SK-MEL-5 (cell line): ENCODE data around the gene HUNK. TPM values are rescaled to one million over a fixed set of nuclear protein-coding genes. Genes with fewer than 3 reads are reported as not detected.
"Not testable (repeated sequence)": the region's sequence is repeated elsewhere in the genome, so short reads cannot be mapped to it uniquely, and the experiment has no call there.

Experiments used
- DNase-seq: peaks from one replicate; pipeline ENCODE4 v3.0.0-alpha.2; 2016; ENCODE audit warnings: low read depth, low spot score
- in situ Hi-C: cut with HindIII; loops from 2 replicates; pipeline ENCODE4 v1.10.0; 2016; ENCODE audit warnings: low sequenced_read_pairs, high pct_unique_total_duplicates, low pct_unique_long_range_greater_than_20kb
- total RNA-seq: library from RNA; depleted of rRNA; stranded (reverse); fragments of >200 nt; shearing (Covaris generic); gene quantifications from 2 replicates; pipeline ENCODE4 v1.2.3, GENCODE V29; 2014

HUNK gene
- total RNA-seq, 1 experiment from 2014 or later = 0.05 TPM

- DNase-seq = no peak
- in situ Hi-C loops = no loop called here
These were observed 55.8 kb downstream of the HUNK start for GRCh38 chr21:31928656-31929055.

GRCh38 chr21:31929548-31929947, 56.7 kb downstream of the HUNK start:
- in situ Hi-C loops = no loop called here
- DNase-seq = no peak

GRCh38 chr21:31930001-31930400, 57.2 kb downstream of the HUNK start:
- DNase-seq = no peak
- in situ Hi-C loops = no loop called here

DNA sequence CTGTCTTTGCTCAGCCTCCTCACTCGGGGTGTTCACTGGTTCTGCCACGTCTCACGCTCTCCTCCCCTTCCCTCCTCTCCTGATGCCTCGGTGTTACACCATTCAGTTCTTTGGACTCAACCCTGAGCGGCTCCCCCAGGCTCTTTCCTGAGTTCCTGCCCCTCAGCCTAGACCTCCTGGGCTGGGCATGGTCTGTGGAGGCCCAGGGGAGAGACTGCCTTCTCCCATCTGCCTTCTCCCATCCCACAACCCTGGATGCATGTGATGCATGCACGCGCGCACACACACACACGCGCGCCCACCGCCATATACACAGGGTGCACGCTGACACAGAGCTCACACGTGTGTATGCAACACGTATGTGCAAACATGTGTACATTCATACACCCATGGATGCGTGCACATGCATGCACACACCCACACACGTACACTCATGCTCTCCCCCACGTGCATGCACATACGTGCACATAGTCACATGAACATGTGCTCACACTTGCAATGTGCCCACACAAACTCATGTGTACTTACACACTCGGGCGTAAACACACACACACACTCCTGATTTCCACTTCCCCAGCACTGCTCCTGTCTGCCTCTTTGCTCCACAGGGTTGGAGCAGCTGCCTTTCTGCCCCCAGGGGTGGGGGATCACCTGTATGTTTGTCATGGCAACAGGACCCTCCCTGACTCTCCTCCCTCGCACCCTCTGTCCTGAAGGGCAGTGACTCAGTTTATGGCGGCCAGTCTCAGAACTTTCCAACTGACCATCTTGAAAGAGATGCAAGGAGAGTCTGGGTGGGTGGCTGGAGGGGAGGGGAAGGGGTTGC, 59.0 kb downstream of the HUNK start:
- no peak for DNase-seq
- in situ Hi-C loops = no loop called here

DNA sequence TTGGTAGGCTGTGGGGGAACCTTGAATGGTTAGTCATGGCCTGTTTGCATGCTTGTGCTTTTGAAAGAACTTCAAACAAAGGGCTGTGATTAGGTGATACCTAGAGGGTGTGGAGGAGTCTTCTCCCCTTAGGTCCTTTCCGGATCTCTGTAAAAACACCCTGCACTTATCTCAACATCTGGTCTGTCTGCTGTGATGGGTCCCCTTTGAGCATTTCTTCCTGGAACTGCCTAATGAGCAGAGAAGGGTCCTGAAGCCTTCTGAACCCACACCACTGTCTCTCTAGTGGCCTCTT, 59.6 kb downstream of the HUNK start:
- DNase-seq = no peak
- in situ Hi-C loops = no loop called here

- in situ Hi-C loops = no loop called here
- DNase-seq = no peak
These were observed 64.5 kb downstream of the HUNK start for GRCh38 chr21:31937303-31937702.

GRCh38 chr21:31938330-31939301, 65.8 kb downstream of the HUNK start:
- no peak for DNase-seq
- in situ Hi-C loops = no loop called here

GRCh38 chr21:31941694-31942093, 68.9 kb downstream of the HUNK start:
- in situ Hi-C loops = no loop called here
- DNase-seq = no peak

DNA sequence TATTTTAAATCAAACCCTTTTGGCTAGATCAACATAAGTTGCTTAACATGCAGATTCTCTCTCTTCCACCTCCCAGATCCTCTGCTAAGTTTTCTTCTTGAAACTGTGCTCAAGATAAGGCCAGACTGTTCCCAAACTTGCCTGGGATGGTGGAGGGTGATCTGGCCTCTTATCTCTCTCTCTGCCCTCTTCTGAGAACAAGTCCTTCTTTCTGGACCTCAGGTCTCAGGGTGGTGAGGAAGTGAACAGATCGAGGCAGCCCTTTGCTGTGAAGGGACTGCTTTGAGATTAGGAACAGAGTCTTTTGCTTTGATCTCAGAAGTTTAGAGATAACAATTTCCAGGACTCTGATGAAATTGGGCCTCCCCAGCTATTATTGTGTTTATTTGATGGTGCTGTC, 70.7 kb downstream of the HUNK start:
- DNase-seq = no peak
- in situ Hi-C loops = no loop called here

DNA sequence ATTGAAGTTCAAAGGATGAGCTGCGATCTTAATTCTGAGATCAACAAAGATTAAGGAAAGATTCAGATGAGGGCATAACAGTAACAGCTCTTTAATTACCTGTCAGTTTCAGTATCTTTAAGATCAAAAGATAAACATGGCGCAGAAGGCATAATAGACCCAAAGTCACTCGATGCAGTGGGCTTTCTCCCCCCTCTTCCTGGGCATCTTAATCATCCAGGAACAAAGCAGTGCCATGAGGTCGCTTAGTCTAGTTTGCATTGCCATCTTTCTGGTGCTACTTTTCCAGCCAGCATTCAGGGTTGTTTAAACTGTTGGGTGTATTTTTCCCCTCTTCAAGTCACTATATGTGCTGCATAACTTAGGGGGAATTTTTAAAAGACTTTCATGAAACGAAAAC, 72.3 kb downstream of the HUNK start:
- in situ Hi-C loops = no loop called here
- no peak for DNase-seq

GRCh38 chr21:31945546-31945945, 72.7 kb downstream of the HUNK start:
- DNase-seq = no peak
- in situ Hi-C loops = no loop called here

- in situ Hi-C loops = no loop called here
- no peak for DNase-seq
These were observed 73.4 kb downstream of the HUNK start for GRCh38 chr21:31946231-31946630.

DNA sequence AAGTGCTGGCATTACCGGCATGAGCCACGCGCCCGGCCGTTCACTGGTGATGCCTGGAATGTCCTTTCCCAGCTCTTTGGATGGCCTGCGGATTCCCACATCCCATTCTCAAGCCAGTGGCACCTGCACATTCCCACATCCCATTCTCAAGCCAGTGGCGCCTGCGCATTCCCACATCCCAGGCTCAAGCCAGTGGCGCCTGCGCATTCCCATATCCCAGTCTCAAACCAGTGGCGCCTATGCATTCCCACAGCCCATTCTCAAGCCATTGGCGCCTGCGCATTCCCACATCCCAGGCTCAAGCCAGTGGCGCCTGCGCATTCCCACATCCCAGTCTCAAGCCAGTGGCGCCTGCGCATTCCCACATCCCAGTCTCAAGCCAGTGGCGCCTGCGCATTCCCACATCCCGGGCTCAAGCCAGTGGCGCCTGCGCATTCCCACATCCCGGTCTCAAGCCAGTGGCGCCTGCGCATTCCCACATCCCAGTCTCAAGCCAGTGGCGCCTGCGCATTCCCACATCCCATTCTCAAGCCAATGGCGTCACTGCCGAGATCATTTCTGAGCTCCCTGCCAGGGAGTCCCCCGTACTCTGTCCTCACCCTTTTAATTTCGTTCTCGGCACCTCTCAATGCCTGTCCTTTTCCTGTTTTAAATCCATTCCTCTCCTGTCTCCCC, 74.2 kb downstream of the HUNK start:
- DNase-seq, in situ Hi-C loops: not testable (repeated sequence)

DNA sequence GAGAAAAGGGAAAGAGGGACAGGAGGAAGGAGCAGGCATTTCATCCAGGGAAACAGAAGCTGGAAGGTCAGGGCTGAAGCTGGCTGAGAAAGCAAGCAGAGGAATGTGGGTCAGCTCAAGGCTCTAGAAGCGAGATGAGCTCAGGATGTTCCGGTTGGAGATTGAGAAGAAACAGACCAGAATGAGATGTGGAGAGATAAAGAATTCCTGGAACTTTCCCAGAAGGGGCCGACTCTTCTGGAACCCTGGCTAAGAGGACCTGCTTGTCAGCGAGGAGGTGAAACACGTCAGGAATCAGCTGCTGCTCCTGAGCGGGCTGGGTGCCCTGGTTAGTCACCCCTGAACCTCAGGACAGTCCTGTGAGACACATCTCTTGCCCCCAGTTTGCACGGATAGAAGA, 75.9 kb downstream of the HUNK start:
- in situ Hi-C loops = no loop called here
- DNase-seq = no peak

DNA sequence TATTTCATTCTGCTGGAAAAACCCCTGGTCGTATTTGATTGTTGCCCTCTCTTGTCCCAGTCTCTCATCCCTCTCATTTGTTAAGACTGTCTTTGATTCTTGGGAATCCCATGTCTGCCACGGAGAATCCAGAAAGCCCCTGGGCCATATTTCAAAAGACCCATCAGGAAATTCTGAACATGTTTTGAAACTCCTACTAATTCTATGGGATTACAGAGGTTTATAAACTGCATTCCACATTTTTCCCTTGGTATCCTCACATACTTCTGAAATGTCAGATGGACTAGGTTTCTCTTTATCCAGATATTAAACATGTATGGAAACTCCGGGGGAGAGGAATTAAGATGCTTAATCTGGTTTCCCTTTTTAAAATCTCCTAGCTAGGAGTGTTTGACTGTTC, 80.0 kb downstream of the HUNK start:
- in situ Hi-C loops = no loop called here
- peak; percentile 6 for DNase-seq

DNA sequence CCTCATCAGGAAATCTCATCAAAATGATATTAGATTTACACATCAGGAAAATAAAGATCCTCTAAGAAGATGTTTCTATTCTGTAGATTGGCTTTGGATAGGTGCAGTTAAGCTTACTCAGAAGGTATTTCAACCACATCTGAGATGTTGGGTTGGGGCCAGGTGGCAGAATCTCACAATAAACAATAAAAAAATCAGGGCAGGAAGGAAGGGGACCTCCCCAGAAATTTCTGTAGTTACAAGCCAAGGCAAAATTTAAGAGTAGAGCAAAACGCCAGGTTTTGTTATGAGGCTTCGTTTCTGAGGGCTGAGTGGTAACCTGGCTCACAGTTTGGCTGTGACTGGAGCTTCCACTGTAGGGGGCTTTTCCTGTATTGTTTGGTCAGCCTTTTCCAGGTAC, 84.8 kb downstream of the HUNK start:
- in situ Hi-C loops = no loop called here
- DNase-seq = no peak

DNA sequence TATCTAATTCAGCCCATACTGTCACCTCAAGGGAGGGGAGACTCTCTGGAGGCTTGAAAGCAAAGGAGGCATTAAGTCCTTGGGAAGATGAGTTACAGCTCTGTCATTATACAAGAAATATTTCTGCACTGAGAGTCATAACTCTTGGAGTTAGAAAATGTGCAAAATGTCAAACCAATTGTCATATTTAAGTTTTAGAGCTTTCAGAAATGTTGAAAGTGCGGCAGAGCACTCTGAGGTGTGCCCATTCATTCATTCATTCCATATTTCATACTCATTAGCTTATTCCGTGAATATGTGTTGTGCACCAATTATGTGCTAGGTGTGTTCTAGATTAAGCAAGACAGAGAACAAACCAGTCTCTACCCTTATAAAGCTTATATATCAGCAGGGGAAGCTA, 87.1 kb downstream of the HUNK start:
- DNase-seq = no peak
- in situ Hi-C loops = no loop called here

DNA sequence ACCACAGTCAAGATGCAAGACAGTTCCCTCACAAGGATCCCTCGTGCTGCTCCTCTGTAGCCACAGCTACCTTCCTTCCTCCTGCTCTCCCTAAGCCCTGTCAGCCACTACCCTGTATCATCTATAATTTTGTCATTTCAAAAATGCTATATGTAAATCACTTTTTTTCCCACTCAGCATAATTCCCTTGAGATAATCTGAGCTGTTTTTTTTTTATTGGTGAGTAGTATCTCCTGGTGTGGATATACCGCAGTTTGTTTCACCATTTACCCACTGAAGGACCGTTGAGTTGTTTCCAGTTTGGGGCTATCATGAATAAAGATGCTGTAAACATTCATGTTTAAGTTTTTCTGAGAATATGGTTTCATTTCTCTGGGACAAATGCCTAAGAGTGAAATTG, 88.2 kb downstream of the HUNK start:
- in situ Hi-C loops = no loop called here
- DNase-seq = no peak
